SU-DHL-6 (cell line): ENCODE data around the gene LTBP1.

Experiments
- CTCF ChIP-seq: fragments of 200-600 bp; sonication (generic); IDR thresholded peaks from one replicate; pipeline ENCODE4 v1.5.1; 2017; ENCODE audit warnings: antibody characterized with exemption, mild to moderate bottlenecking, low read length, moderate library complexity; ENCODE audit not compliant: insufficient read depth, poor library complexity, severe bottlenecking
- EZH2phosphoT487 ChIP-seq: fragments of 200-600 bp; sonication (generic), shearing (Covaris generic); conservative IDR thresholded peaks from 2 replicates; pipeline ENCODE4 v1.6.1; 2018; ENCODE audit warnings: mild to moderate bottlenecking, antibody characterized with exemption, low read length, moderate library complexity, mixed read lengths

GRCh38 chr2:33342705-33343104 is 396.0 kb downstream of the LTBP1 start:
- no peak for TF ChIP-seq CTCF
- no peak for TF ChIP-seq EZH2phosphoT487
